Dendritic cell treated with granulocyte-macrophage colony-stimulating factor and Interleukin-4, amounts not matched to agents 40 ng/mL and 50 ng/mL, for 4 days (primary cell): ENCODE measurements around the gene CALML5.
"Not testable (repeated sequence)": the region's sequence is repeated elsewhere in the genome, so short reads cannot be mapped to it uniquely, and the experiment has no call there.

Source experiments
- H3K27ac Mint-ChIP-seq: one replicate; pipeline ENCODE4 v1.8.0; 2022; ENCODE audit warnings: mild to moderate bottlenecking, mixed read lengths
- H3K27me3 Mint-ChIP-seq: one replicate; pipeline ENCODE4 v1.8.0; 2022; ENCODE audit warnings: mild to moderate bottlenecking, mixed read lengths
- H3K36me3 Mint-ChIP-seq: one replicate; pipeline ENCODE4 v1.8.0; 2022; ENCODE audit warnings: low read depth, mixed read lengths
- H3K4me1 Mint-ChIP-seq: one replicate; pipeline ENCODE4 v1.8.0; 2022; ENCODE audit warnings: low read depth, mixed read lengths
- H3K4me3 Mint-ChIP-seq: one replicate; pipeline ENCODE4 v1.8.0; 2022; ENCODE audit warnings: mild to moderate bottlenecking, moderate library complexity, mixed read lengths
- H3K9me3 Mint-ChIP-seq: one replicate; pipeline ENCODE4 v1.8.0; 2022; ENCODE audit warnings: mixed read lengths
- intact Hi-C: fragments of 100-400 bp; cut with micrococcal nuclease; formaldehyde crosslinking; loops from one replicate; pipeline ENCODE4 v1.15.0; 2022

The CALML5 gene

DNA sequence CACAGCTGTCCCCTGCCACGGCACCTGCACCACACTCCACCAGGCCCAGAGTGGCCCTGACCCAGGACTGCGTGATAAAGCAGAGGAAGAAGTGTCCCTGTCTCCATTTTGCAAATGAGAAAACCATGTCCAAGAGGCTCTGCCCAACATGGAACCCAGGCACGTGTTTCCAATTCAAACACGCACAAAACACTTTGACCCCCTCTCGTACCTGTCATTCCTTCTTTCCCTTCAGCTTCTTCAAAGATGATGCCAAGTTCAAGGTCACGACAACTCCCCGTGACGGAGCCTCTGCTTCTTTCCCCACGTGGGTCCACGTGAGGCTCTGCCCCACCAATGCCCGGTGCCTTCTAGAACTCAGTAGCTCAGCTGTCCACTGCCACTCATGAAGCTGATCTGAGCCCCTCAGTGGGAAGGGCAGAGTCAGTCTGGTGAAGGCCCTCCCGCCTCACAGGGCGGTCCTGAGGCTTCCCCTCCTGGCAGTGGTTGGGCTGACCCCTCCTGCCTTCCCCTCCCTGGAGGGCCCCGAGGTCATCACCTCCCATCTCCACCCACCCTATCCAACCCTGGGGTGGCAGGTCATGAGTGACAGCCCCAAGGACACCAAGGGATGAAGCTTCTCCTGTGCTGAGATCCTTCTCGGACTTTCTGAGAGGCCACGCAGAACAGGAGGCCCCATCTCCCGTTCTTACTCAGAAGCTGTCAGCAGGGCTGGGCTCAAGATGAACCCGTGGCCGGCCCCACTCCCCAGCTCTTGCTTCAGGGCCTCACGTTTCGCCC is 19.0 kb downstream of the CALML5 start:
- peak overlapping the region; percentile 36 for H3K27ac Mint-ChIP-seq
- H3K27me3 Mint-ChIP-seq, result peaks cover 15% of the 10 kb centered on the region
- intact Hi-C loops, result no loop called here
- no peak overlapping the region for H3K4me3 Mint-ChIP-seq
- H3K36me3 Mint-ChIP-seq, result no peaks in the 10 kb centered on the region
- H3K4me1 Mint-ChIP-seq, result peaks cover 12% of the 10 kb centered on the region
- no peaks in the 10 kb centered on the region for H3K9me3 Mint-ChIP-seq

DNA sequence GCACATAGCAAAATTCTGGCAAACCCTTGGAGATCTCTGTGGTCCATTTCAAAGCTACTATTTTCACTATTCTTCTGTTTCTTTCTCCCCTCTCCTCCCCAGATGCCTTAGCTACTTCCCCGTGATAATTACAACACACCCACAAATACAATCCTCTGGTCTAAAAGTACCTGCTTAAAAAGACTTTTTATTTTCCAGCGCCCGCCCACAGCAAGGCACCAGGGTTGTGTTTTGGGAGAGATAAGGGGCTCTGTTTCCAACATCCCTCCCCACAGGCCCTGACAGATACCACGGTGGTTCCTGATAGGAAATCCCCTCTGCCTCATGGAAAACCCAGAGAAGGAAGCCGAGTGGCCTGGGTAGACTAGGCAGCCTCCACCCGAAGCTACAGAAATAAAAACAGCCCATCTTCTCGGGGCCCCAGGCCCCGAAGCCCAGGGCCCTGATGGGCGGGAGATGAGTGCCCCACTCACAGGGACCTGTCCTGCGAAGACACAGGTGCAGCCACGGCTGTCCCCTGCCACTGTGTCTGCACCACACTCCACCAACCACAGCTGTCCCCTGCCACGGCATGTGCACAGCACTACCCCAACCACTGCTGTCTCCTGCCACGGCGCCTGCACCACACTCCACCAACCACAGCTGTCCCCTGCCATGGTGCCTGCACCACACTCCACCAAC is 19.7 kb downstream of the CALML5 start:
- Mint-ChIP-seq H3K4me1 (peaks cover 12% of the 10 kb centered on the region), H3K4me3 (no peak overlapping the region), H3K36me3 (no peaks in the 10 kb centered on the region), H3K27me3 (peaks cover 10% of the 10 kb centered on the region), H3K27ac (peak overlapping the region; percentile 36), H3K9me3 (no peaks in the 10 kb centered on the region)
- intact Hi-C loops, result no loop called here

DNA sequence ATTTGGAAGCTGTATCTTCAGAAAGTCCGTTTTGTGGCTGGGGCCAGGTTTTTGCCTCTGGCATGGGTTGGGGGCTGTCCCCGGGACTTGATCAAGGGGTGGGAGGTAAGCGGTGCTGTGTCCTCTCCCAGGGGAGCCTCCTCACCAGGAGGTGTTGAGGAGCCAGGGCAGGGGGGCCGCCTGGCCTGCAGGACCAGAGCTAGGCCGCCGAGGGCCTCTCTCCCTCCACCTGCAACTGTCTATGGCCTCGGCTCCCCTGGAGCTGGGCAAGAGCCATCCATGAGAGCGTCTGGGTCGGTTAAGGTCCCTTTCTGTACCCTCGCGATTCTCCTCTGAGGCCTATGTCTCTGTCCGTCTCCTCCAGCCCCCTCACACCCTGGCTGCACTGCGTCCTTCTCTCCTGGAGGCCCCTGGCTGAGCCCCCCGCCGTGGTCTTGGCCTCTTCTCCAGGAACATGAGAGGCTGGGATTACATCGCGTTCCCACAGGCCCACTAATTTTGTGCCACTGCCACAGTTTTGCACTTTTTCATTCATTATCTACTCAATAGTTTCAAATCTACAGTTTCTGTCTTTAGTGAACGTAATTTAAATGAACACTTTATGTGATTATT is 20.6 kb downstream of the CALML5 start:
- intact Hi-C loops, result no loop called here
- Mint-ChIP-seq H3K36me3 (no peaks in the 10 kb centered on the region), H3K27ac (no peak overlapping the region), H3K9me3 (no peaks in the 10 kb centered on the region), H3K4me1 (peaks cover 12% of the 10 kb centered on the region), H3K4me3 (no peak overlapping the region), H3K27me3 (peaks cover 10% of the 10 kb centered on the region)

DNA sequence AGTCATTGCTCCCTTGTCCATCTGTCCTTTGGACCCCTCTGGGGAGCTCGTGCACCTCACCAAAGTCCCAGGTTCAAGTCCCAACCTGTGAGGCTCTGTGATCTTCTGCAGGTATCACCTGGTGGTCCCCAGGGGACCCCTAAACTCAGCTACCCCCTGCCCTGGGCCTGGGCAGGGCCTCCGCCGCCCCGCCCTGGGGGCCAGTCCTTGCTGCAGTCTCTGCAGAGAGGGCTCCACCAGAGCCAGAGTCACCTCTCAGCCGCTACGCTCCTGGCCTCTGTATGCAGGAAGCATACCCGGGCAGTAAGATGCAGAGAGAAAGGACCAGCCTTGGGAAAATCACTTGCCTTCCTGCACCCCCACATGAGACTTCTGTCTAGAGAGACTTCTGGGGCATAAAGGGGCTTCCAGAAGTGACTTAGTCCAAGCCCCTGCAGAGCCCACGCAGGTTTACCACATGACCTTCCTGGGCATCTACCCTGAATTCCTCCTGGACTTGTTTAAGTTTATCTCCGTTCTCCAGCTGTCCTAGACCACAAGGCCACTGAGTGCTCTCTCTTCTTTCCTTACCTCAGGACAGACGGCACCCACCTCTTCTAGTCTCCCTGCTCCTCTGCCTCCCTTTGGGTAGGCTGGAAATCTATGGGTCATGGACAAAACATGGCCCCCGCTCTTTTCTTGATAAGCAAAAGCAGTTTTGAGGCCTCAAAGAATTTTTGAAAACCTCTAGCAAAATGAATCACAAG is 21.2 kb downstream of the CALML5 start:
- Mint-ChIP-seq H3K27ac (no peak overlapping the region), H3K4me3 (no peak overlapping the region), H3K27me3 (peaks cover 9% of the 10 kb centered on the region), H3K9me3 (no peaks in the 10 kb centered on the region), H3K36me3 (no peaks in the 10 kb centered on the region), H3K4me1 (peaks cover 12% of the 10 kb centered on the region)
- intact Hi-C loops, result no loop called here

DNA sequence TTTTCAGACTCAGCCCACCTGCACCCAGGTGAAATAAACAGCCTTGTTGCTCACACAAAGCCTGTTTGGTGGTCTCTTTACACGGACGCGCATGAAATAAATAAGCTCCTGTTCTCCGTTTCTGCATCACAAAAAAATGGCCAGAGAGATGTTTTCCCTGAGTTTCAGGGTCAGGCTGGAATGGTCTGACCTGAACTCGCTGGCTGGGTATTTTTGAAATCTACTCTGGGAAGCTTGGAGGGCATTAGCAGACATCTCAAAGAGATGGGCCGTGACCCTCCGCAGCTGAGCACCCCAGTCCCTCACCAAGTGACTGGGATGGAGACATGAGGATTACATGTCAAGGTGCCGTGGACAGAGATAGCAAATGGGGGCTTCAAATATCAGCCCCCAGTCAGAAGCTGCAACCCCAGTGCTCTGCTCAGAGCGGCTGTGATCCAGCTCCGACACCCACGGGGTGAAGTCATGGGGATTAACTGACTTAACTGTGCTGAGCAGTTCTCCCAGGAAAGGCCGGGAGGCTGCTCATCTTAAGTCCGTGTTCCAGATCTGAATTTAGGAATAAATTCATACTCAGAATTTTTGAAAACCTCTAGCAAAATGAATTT is 22.3 kb downstream of the CALML5 start:
- peaks cover 8% of the 10 kb centered on the region for H3K27me3 Mint-ChIP-seq

DNA sequence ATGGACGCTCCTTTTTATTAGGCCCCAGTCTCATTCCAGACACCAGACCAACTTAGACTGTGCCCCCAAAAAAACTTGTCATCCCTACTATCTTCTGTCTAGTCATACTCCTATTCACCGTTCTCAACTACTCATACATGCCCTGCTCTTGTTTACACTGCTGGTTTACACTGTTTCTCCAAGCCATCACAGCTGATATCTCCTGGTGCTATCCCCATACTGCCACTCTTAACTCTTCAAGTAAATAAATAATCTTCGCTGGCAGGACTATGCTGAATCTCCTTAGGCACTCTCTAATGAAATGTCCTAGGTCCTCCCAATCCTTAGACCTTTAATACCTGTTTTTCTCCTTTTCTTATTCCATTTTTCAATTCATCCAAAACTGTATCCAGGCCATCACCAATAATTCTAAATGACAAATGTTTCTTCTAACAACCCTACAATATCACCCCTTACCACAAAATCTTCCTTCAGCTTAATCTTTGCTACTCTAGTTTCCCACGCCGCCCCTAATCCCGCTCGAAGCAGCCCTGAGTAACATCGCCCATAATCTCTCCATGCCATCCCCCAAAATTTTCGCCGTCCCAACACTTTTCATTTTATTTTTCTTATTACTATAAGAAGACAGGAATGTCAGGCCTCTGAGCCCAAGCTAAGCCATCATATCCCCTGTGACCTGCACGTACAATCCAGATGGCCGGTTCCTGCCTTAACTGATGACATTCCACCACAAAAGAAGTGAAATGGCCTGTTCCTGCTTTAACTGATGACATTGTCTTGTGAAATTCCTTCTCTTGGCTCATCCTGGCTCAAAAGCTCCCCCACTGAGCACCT is 23.2 kb downstream of the CALML5 start:
- H3K27ac Mint-ChIP-seq, H3K36me3 Mint-ChIP-seq, H3K4me3 Mint-ChIP-seq, H3K9me3 Mint-ChIP-seq, intact Hi-C loops: not testable (repeated sequence)
- H3K27me3 Mint-ChIP-seq, result peaks cover 15% of the 10 kb centered on the region
- H3K4me1 Mint-ChIP-seq, result peaks cover 12% of the 10 kb centered on the region

More for the DNA sequence above, 22.3 kb downstream of the CALML5 start:
- intact Hi-C loops, result no loop called here
- peaks cover 12% of the 10 kb centered on the region for H3K4me1 Mint-ChIP-seq
- H3K4me3 Mint-ChIP-seq, result no peak overlapping the region
- H3K9me3 Mint-ChIP-seq, result no peaks in the 10 kb centered on the region
- no peaks in the 10 kb centered on the region for H3K36me3 Mint-ChIP-seq
- no peak overlapping the region for H3K27ac Mint-ChIP-seq

DNA sequence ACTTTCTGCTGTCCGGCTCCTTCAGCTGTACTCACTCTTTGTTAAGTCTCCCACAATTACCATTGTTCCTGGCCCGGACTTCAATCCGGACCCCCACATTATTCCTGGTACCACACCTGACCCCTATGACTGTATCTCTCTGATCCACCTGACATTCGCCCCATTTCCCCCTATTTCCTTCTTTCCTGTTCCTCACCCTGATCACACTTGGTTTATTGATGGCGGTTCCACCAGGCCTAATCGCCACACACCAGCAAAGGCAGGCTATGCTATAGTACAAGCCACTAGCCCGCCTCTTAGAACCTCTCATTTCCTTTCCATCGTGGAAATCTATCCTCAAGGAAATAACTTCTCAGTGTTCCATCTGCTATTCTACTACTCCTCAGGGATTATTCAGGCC is 24.3 kb downstream of the CALML5 start:
- H3K4me3 Mint-ChIP-seq, intact Hi-C loops, H3K4me1 Mint-ChIP-seq, H3K9me3 Mint-ChIP-seq, H3K27ac Mint-ChIP-seq, H3K36me3 Mint-ChIP-seq: not testable (repeated sequence)
- peaks cover 14% of the 10 kb centered on the region for H3K27me3 Mint-ChIP-seq

DNA sequence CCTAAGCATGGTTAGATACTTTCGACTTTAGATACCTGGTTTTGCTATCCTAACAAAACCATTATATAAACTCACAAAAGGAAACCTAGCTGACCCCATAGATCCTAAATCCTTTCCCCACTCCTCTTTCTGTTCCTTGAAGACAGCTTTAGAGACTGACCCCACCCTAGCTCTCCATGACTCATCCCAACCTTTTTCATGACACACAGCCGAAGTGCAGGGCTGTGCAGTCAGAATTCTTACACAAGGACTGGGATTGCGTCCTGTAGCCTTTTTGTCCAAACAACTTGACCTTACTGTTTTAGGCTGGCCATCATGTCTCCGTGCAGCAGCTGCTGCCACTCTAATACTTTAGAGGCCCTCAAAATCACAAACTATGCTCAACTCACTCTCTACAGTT is 24.7 kb downstream of the CALML5 start:
- H3K36me3 Mint-ChIP-seq, intact Hi-C loops, H3K27ac Mint-ChIP-seq, H3K4me1 Mint-ChIP-seq, H3K4me3 Mint-ChIP-seq, H3K9me3 Mint-ChIP-seq: not testable (repeated sequence)
- peaks cover 11% of the 10 kb centered on the region for H3K27me3 Mint-ChIP-seq

DNA sequence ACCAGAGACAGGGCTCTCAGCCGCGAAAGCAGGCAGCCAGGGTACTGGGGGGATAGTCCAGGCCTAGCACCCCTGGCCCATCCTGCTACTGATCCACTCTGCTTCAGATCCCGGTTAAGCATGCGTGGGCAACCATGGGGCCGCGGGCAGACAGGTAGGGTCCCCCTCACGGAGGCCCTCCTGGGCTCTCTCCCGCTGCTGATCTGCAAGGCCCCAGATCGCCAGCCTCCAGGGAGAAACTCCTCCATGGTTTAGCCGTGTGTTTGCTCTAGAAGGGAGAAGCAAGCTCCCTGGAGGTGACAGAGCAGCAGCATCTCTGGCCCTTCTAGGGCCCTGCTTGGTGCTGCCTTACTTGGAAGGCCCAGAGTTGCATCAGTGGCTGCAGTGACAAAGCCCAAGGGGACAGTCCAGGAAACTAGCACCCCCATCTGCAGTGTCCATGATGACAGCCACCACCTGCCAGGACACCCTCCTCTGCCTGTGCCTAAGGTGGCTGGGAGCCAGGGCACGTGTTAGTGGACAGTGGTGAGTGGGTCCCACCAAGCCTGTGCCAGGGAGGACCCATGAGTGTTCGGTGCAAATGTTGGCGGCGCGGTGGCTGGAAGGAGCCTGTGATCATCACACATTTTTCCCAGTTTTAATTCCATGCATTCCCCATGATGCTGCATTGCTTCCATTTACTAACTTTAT is 29.2 kb downstream of the CALML5 start:
- Mint-ChIP-seq H3K4me1 (no peaks in the 10 kb centered on the region), H3K27me3 (peaks cover 10% of the 10 kb centered on the region), H3K36me3 (no peaks in the 10 kb centered on the region), H3K27ac (no peak overlapping the region), H3K9me3 (no peaks in the 10 kb centered on the region), H3K4me3 (no peak overlapping the region)
- intact Hi-C loops, result no loop called here

DNA sequence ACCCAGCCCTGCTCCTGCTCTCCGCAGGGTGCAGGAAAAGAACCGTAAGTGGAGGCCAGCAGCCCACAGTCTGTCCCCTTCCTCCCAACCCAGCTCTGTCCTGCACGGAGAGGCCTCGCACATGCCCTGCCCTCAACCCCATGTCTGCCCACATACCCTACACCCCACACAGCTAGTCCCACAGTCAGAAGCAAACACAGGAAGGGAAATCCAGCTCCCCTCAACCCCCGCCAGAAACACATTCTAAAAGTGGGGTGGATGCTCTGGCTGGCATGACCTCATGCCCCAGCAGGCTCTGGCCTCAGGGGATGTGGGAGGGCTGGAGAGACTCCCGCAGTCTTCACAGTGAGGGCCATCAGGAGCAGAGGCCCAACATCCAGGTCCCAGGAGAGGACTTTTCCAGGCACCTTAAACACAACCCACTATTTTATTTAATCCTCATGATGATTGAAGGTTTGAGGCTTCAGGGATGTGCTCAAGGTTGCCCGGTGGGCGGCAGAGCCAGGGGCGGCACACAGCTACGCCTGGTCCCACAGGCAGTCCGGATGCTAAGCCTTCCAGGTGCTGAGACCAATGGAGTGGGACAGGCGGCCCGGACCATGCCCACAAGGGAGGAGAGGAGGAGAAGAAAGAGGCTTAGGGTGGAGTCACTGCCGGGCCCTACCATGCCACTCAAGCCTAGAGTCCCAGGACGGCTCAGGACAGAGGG is 29.9 kb downstream of the CALML5 start:
- intact Hi-C loops, result no loop called here
- Mint-ChIP-seq H3K27me3 (peaks cover 10% of the 10 kb centered on the region), H3K36me3 (no peaks in the 10 kb centered on the region), H3K27ac (no peak overlapping the region), H3K4me1 (no peaks in the 10 kb centered on the region), H3K4me3 (no peak overlapping the region), H3K9me3 (no peaks in the 10 kb centered on the region)

DNA sequence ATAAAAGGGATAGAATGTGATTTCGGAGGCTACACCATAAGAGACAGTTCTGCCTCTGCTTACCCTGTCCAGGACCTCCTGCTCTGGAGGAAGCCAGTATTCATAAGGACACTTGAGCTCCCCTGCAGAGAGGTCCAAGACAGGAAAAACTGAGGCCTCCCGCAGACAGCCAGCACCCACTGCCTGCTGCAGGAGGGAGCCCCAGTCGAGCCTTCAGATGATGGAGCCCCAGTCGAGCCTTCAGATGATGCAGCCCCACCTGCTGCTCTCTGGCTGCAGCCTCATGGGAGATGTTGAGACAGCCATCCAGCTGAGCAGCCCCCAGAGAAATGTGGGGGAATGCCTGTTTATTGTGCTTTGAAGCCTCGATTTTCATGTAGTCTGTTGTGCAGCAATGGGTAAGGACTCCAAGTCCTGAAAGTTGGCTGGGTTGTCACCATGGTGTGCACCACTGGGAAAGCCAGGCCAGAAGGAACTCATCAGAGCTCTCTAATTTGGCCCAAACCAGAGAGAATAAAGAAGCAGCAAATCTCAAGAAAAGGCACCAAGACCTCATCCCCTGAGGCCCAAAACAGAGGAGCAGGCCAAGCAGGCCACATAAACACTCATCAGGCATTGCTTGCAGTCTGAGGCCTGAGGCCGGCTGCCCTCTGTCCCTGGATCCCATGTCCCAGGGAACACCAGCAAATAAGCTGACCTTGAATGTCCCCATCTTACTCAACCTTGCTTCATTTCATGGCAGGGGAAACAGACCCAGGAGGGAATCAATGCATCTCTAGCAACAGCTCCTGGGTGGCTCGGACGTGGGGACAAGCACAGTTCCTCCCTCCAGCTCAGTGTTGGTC is 30.9 kb downstream of the CALML5 start:
- no peaks in the 10 kb centered on the region for H3K36me3 Mint-ChIP-seq

More for the DNA sequence above, 30.9 kb downstream of the CALML5 start:
- H3K27me3 Mint-ChIP-seq, result peaks cover 13% of the 10 kb centered on the region
- no peaks in the 10 kb centered on the region for H3K4me1 Mint-ChIP-seq
- H3K9me3 Mint-ChIP-seq, result no peaks in the 10 kb centered on the region
- H3K4me3 Mint-ChIP-seq, result no peak overlapping the region
- H3K27ac Mint-ChIP-seq, result no peak overlapping the region
- intact Hi-C loops, result no loop called here
